ENCODE data around the gene OR6K3.

- TF ChIP-seq CTCF (IDR thresholded peaks at IDR 0.05) (no peak), POLR2AphosphoS5 (IDR thresholded peaks at IDR 0.05) (no peak), POLR2A (IDR thresholded peaks at IDR 0.05) (no peak)
Observed at GRCh38 chr1:158692356-158692755, 28.2 kb downstream of the OR6K3 start.
